ENCODE measurements around the gene PFKP. TPM values are rescaled to one million over a fixed set of nuclear protein-coding genes. Genes with fewer than 3 reads are reported as not detected.

Gene PFKP
- total RNA-seq, 4 donors from 2014 or later: 22.9 to 74.5 (median 43.8) TPM

GRCh38 chr10:3119796-3120459 lies 52.6 kb downstream of the PFKP start:
- no peaks in the 10 kb centered on the region for H3K36me3 ChIP-seq
- no peak overlapping the region for H3K4me3 ChIP-seq
- H3K27ac ChIP-seq: no peak overlapping the region
- no peak for DNase-seq
- H3K9me3 ChIP-seq: no peaks in the 10 kb centered on the region
- intact Hi-C loops (cut with DNase I; ENCODE audit: low total_unique reads): no loop called here
- no peaks in the 10 kb centered on the region for H3K27me3 ChIP-seq
- H3K4me1 ChIP-seq: no peaks in the 10 kb centered on the region
- TF ChIP-seq POLR2A (IDR thresholded peaks at IDR 0.05) (no peak), CTCF (IDR thresholded peaks at IDR 0.05) (peak in 2 of 4 experiments; percentile 6 to 21)

- no peak overlapping the region for H3K27ac ChIP-seq
- no peak for DNase-seq
These were observed 54.7 kb downstream of the PFKP start for GRCh38 chr10:3122034-3122433.

GRCh38 chr10:3122486-3123205 lies 55.3 kb downstream of the PFKP start:
- Histone ChIP-seq H3K27ac (no peak overlapping the region), H3K36me3 (no peaks in the 10 kb centered on the region), H3K4me3 (no peak overlapping the region), H3K4me1 (peaks cover 0 to 3% of the 10 kb centered on the region in 2 donors), H3K27me3 (no peaks in the 10 kb centered on the region), H3K9me3 (no peaks in the 10 kb centered on the region)
- TF ChIP-seq CTCF (IDR thresholded peaks at IDR 0.05): no peak
- no peak for TF ChIP-seq POLR2A (IDR thresholded peaks at IDR 0.05)
- intact Hi-C loops (cut with DNase I; ENCODE audit: low total_unique reads): no loop called here
- no peak for DNase-seq

More at GRCh38 chr10:3122034-3122433, 54.7 kb downstream of the PFKP start:
- intact Hi-C loops (cut with DNase I; ENCODE audit: low total_unique reads): no loop called here
- no peaks in the 10 kb centered on the region for H3K27me3 ChIP-seq
- H3K4me3 ChIP-seq: no peak overlapping the region
- TF ChIP-seq POLR2A (IDR thresholded peaks at IDR 0.05): no peak
- TF ChIP-seq CTCF (IDR thresholded peaks at IDR 0.05): no peak
- peaks cover 0 to 3% of the 10 kb centered on the region in 2 donors for H3K4me1 ChIP-seq
- H3K36me3 ChIP-seq: no peaks in the 10 kb centered on the region
- no peaks in the 10 kb centered on the region for H3K9me3 ChIP-seq

GRCh38 chr10:3123571-3124411 lies 56.4 kb downstream of the PFKP start:
- no peak overlapping the region for H3K27ac ChIP-seq

GRCh38 chr10:3124412-3125175 lies 57.2 kb downstream of the PFKP start:
- no peak overlapping the region for H3K4me3 ChIP-seq
- H3K27ac ChIP-seq: no peak overlapping the region
- H3K4me1 ChIP-seq: peaks cover 0 to 3% of the 10 kb centered on the region in 2 donors
- intact Hi-C loops (cut with DNase I; ENCODE audit: low total_unique reads): no loop called here
- no peaks in the 10 kb centered on the region for H3K9me3 ChIP-seq
- no peaks in the 10 kb centered on the region for H3K36me3 ChIP-seq
- no peak for DNase-seq
- TF ChIP-seq POLR2A (IDR thresholded peaks at IDR 0.05): no peak
- TF ChIP-seq CTCF (IDR thresholded peaks at IDR 0.05): no peak
- no peaks in the 10 kb centered on the region for H3K27me3 ChIP-seq

More at GRCh38 chr10:3123571-3124411, 56.4 kb downstream of the PFKP start:
- H3K4me3 ChIP-seq: no peak overlapping the region
- intact Hi-C loops (cut with DNase I; ENCODE audit: low total_unique reads): no loop called here
- H3K36me3 ChIP-seq: no peaks in the 10 kb centered on the region
- H3K4me1 ChIP-seq: peaks cover 0 to 3% of the 10 kb centered on the region in 2 donors
- H3K27me3 ChIP-seq: no peaks in the 10 kb centered on the region
- DNase-seq: no peak
- H3K9me3 ChIP-seq: no peaks in the 10 kb centered on the region
- no peak for TF ChIP-seq POLR2A (IDR thresholded peaks at IDR 0.05)
